Type B pancreatic cell (in vitro differentiated cells): ENCODE measurements around the gene MKRN2. TPM values are rescaled to one million over a fixed set of nuclear protein-coding genes. Genes with fewer than 3 reads are reported as not detected.
"Not testable (repeated sequence)": the region's sequence is repeated elsewhere in the genome, so short reads cannot be mapped to it uniquely, and the experiment has no call there.

Experiments used
- DNase-seq: peaks from one replicate; pipeline ENCODE4 v3.0.0; 2021; ENCODE audit warnings: mixed read lengths; ENCODE audit not compliant: unreplicated experiment; ENCODE audit errors: extremely low spot score
- H3K27ac Mint-ChIP-seq: 2 replicates; pipeline ENCODE4 v1.8.0; 2021; ENCODE audit warnings: mild to moderate bottlenecking, mixed read lengths
- H3K27me3 Mint-ChIP-seq: 2 replicates; pipeline ENCODE4 v1.8.0; 2021; ENCODE audit warnings: mixed read lengths
- H3K36me3 Mint-ChIP-seq: 2 replicates; pipeline ENCODE4 v1.8.0; 2021; ENCODE audit warnings: mixed read lengths
- H3K4me1 Mint-ChIP-seq: one replicate; pipeline ENCODE4 v1.8.0; 2021; ENCODE audit warnings: mixed read lengths; ENCODE audit not compliant: unreplicated experiment
- H3K4me3 Mint-ChIP-seq: 2 replicates; pipeline ENCODE4 v1.8.0; 2021; ENCODE audit warnings: mild to moderate bottlenecking, mixed read lengths
- H3K9me3 Mint-ChIP-seq: 2 replicates; pipeline ENCODE4 v1.8.0; 2021; ENCODE audit warnings: mixed read lengths
- CTCF ChIP-seq: fragments of 200-600 bp; sonication (generic); conservative IDR thresholded peaks from 2 replicates; pipeline ENCODE4 v1.5.0; 2021; ENCODE audit warnings: antibody characterized with exemption, mild to moderate bottlenecking
- total RNA-seq: library from RNA; stranded (reverse); gene quantifications from 2 replicates; pipeline ENCODE4 v1.2.1, GENCODE V29; 2021; ENCODE audit warnings: low replicate concordance

MKRN2 gene
- total RNA-seq, 1 donor from 2014 or later, result 28.6 TPM

GRCh38 chr3:12629560-12629959 is 72.7 kb downstream of the MKRN2 start:
- Mint-ChIP-seq H3K4me1 (peaks cover 28% of the 10 kb centered on the region), H3K27ac (no peak overlapping the region), H3K9me3 (no peaks in the 10 kb centered on the region), H3K36me3 (peaks cover 6% of the 10 kb centered on the region), H3K27me3 (no peaks in the 10 kb centered on the region), H3K4me3 (no peak overlapping the region)
- no peak for TF ChIP-seq CTCF
- no peak for DNase-seq

- Mint-ChIP-seq H3K27ac (peak overlapping the region; percentile 27), H3K27me3 (no peaks in the 10 kb centered on the region)
- TF ChIP-seq CTCF, result no peak
These were observed 73.4 kb downstream of the MKRN2 start for GRCh38 chr3:12630292-12630691.

GRCh38 chr3:12630843-12631242 is 74.0 kb downstream of the MKRN2 start:
- not testable (repeated sequence) for H3K27me3 Mint-ChIP-seq, H3K9me3 Mint-ChIP-seq, H3K27ac Mint-ChIP-seq, H3K36me3 Mint-ChIP-seq, H3K4me3 Mint-ChIP-seq, DNase-seq
- H3K4me1 Mint-ChIP-seq, result peaks cover 21% of the 10 kb centered on the region

More at GRCh38 chr3:12630292-12630691, 73.4 kb downstream of the MKRN2 start:
- peaks cover 6% of the 10 kb centered on the region for H3K36me3 Mint-ChIP-seq
- H3K4me1 Mint-ChIP-seq, result peaks cover 26% of the 10 kb centered on the region
- H3K4me3 Mint-ChIP-seq, result no peak overlapping the region
- no peak for DNase-seq
- no peaks in the 10 kb centered on the region for H3K9me3 Mint-ChIP-seq

GRCh38 chr3:12632523-12632922 is 75.6 kb downstream of the MKRN2 start:
- Mint-ChIP-seq H3K27me3 (no peaks in the 10 kb centered on the region), H3K27ac (no peak overlapping the region), H3K4me1 (peaks cover 18% of the 10 kb centered on the region), H3K4me3 (no peak overlapping the region), H3K36me3 (peaks cover 6% of the 10 kb centered on the region), H3K9me3 (no peaks in the 10 kb centered on the region)
- TF ChIP-seq CTCF, result no peak
- DNase-seq, result no peak

GRCh38 chr3:12633108-12633507 is 76.2 kb downstream of the MKRN2 start:
- Mint-ChIP-seq H3K27ac (no peak overlapping the region), H3K27me3 (no peaks in the 10 kb centered on the region), H3K9me3 (no peaks in the 10 kb centered on the region), H3K36me3 (peaks cover 10% of the 10 kb centered on the region), H3K4me1 (peaks cover 21% of the 10 kb centered on the region), H3K4me3 (no peak overlapping the region)
- no peak for DNase-seq
- no peak for TF ChIP-seq CTCF

Other genes starting within 250 kb of the MKRN2 start
- gene TSEN2, start 72.6 kb upstream of the MKRN2 start, total RNA-seq, result 15.5 and 27.7 TPM in 2 replicates
- 0.92 and 2.1 TPM in 2 replicates for gene MKRN2OS, start 11.6 kb upstream of the MKRN2 start, total RNA-seq
- gene RAF1, start 107.0 kb downstream of the MKRN2 start, total RNA-seq, result 81.6 and 92.1 TPM in 2 replicates
- 16.3 and 51.3 TPM in 2 replicates for gene TMEM40, start 202.2 kb downstream of the MKRN2 start, total RNA-seq
- gene CAND2, start 239.6 kb downstream of the MKRN2 start, total RNA-seq, result 5.5 and 11.1 TPM in 2 replicates